Suprapubic skin (tissue), 4 donors: ENCODE results near the gene PHYH.

ENCODE experiments used
- CTCF ChIP-seq, 2 donors: fragments of 200-600 bp in 1 of 2; fragments of 450-650 bp in 1 of 2; sonication (generic) in 1 of 2; IDR thresholded peaks; one replicate each; pipeline ENCODE4 v1.5.1; 2016 to 2019; ENCODE audit warnings: antibody characterized with exemption in 2 of 2, mild to moderate bottlenecking in 1 of 2, moderate library complexity in 1 of 2
- EP300 ChIP-seq: sonication (generic); formaldehyde crosslinking; IDR thresholded peaks from one replicate; pipeline ENCODE4 v1.6.1; 2017; ENCODE audit warnings: antibody characterized with exemption
- POLR2A ChIP-seq, 2 donors: fragments of 450-650 bp; IDR thresholded peaks; one replicate each; pipeline ENCODE4 v1.6.1; 2017; ENCODE audit warnings: antibody characterized with exemption in 2 of 2, mild to moderate bottlenecking in 2 of 2, moderate library complexity in 2 of 2
- POLR2AphosphoS5 ChIP-seq, 3 donors: sonication (generic); formaldehyde crosslinking; IDR thresholded peaks; one replicate each; pipeline ENCODE4 v1.6.1; 2017; ENCODE audit warnings: antibody characterized with exemption in 3 of 3

GRCh38 chr10:13329565-13329964 is 29.7 kb upstream of the PHYH start:
- TF ChIP-seq CTCF (IDR thresholded peaks at IDR 0.05) (no peak), POLR2A (IDR thresholded peaks at IDR 0.05) (no peak), EP300 (no peak), POLR2AphosphoS5 (IDR thresholded peaks at IDR 0.05) (no peak)
